SK-N-SH treated with all-trans-retinoic acid at 6 μM for 48 hours (cell line): ENCODE data around the gene TWSG1.

Source experiments
- CREB5 ChIP-seq: fragments of 250-450 bp; sonication (Bioruptor Pico); IDR thresholded peaks from 2 replicates; pipeline ENCODE4 v1.5.1; 2020; ENCODE audit warnings: low read depth, mild to moderate bottlenecking, moderate library complexity
- PATZ1 ChIP-seq: fragments of 250-450 bp; sonication (Bioruptor Pico); IDR thresholded peaks from 2 replicates; pipeline ENCODE4 v1.8.0; 2020; ENCODE audit warnings: mild to moderate bottlenecking, moderate library complexity, borderline replicate concordance

GRCh38 chr18:9434122-9434701, 99.6 kb downstream of the TWSG1 start:
- TF ChIP-seq CREB5 (CRISPR knock-in tag): no peak
- no peak for TF ChIP-seq PATZ1 (CRISPR knock-in tag)
